Endothelial cell of umbilical vein (primary cell): ENCODE measurements around the gene PLEKHG3. TPM values are rescaled to one million over a fixed set of nuclear protein-coding genes. Genes with fewer than 3 reads are reported as not detected.

Source experiments
- BruUV-seq: library from RNA; stranded (reverse); fragments of 400-500 nt; replicated peaks from 2 replicates; lab custom pipeline; 2021; lab: Mats Ljungman, UMichigan
- CTCF ChIA-PET: fragments of 300-600, 350-600 bp; sonication (Branson Sonifier 250); formaldehyde crosslinking; loops from one replicate; lab custom pipeline; 2021; ENCODE audit warnings: antibody characterized with exemption, inconsistent platforms; lab: Charles Lee
- POLR2A ChIA-PET: fragments of 300-600, 350-600 bp; sonication (Branson Sonifier 250); formaldehyde crosslinking; loops from one replicate; lab custom pipeline; 2021; ENCODE audit warnings: antibody characterized with exemption, inconsistent platforms; lab: Charles Lee
- DNase-seq: peaks from one replicate; pipeline ENCODE4 v3.0.0-alpha.2; 2011; ENCODE audit warnings: low read depth, low spot score
- FAIRE-seq: peaks from 2 replicates; lab custom pipeline; 2011; peaks lifted over from hg19 to GRCh38; lab: Jason Lieb, UNC
- H2AFZ ChIP-seq: 2 replicates; pipeline ENCODE4 v1.6.0; 2012; ENCODE audit warnings: low read depth, low read length, control low read depth, inconsistent platforms
- H3K27ac ChIP-seq: 2 replicates; pipeline ENCODE4 v1.5.1; 2011; ENCODE audit warnings: low read depth, mild to moderate bottlenecking, control low read depth, low read length, moderate library complexity; ENCODE audit not compliant: insufficient read depth
- H3K27me3 ChIP-seq, 2 experiments: 2 replicates each; pipeline versions ENCODE4 v1.6.0 to v1.6.1; 2011; ENCODE audit warnings: low read length in 2 of 2, mixed read lengths in 1 of 2; ENCODE audit not compliant: control insufficient read depth in 2 of 2, insufficient read depth in 2 of 2
- H3K36me3 ChIP-seq, 2 experiments: 2 replicates in 1 of 2; 3 replicates in 1 of 2; pipeline ENCODE4 v1.5.1; 2011; ENCODE audit warnings: low read length in 2 of 2, mild to moderate bottlenecking in 1 of 2, moderate library complexity in 1 of 2; ENCODE audit not compliant: control insufficient read depth in 2 of 2, insufficient read depth in 2 of 2; ENCODE audit errors: extremely low read depth in 1 of 2
- H3K4me1 ChIP-seq: 3 replicates; pipeline ENCODE4 v1.5.1; 2011; ENCODE audit warnings: mild to moderate bottlenecking, low read length; ENCODE audit not compliant: control insufficient read depth, insufficient read depth; ENCODE audit errors: extremely low read depth
- H3K4me2 ChIP-seq: 2 replicates; pipeline ENCODE4 v1.6.1; 2011; ENCODE audit warnings: low read length, control low read depth, mixed read lengths; ENCODE audit not compliant: insufficient read depth
- H3K4me3 ChIP-seq, 3 experiments: fragments of 200-600 bp in 1 of 3; sonication (generic), shearing (Covaris generic) in 1 of 3; replicated peaks in 1 of 3; 2 replicates each; pipeline ENCODE4 v1.5.1; 2011 to 2016; ENCODE audit warnings: control low read depth in 3 of 3, low read length in 3 of 3, mild to moderate bottlenecking in 2 of 3, inconsistent platforms in 1 of 3, low read depth in 1 of 3, moderate library complexity in 1 of 3; ENCODE audit not compliant: insufficient read depth in 1 of 3
- H3K79me2 ChIP-seq: 2 replicates; pipeline ENCODE4 v1.6.0; 2012; ENCODE audit warnings: low read length, inconsistent platforms; ENCODE audit not compliant: control insufficient read depth, insufficient read depth
- H3K9ac ChIP-seq: replicated peaks from 2 replicates; pipeline ENCODE3; 2011; ENCODE audit warnings: low read length, control low read depth; ENCODE audit not compliant: insufficient read depth; ENCODE audit errors: extremely low read depth
- H3K9me1 ChIP-seq: replicated peaks from 3 replicates; pipeline ENCODE4 v1.6.0; 2011; ENCODE audit warnings: mild to moderate bottlenecking, low read length; ENCODE audit not compliant: control insufficient read depth, insufficient read depth; ENCODE audit errors: extremely low read depth
- H3K9me3 ChIP-seq: replicated peaks from 2 replicates; pipeline ENCODE4 v1.5.1; 2012; ENCODE audit warnings: low read length, inconsistent platforms; ENCODE audit not compliant: control insufficient read depth, insufficient read depth
- H4K20me1 ChIP-seq: replicated peaks from 2 replicates; pipeline ENCODE3; 2011; ENCODE audit warnings: mild to moderate bottlenecking, low read length; ENCODE audit not compliant: control insufficient read depth, insufficient read depth; ENCODE audit errors: extremely low read depth
- CTCF ChIP-seq, 2 donors: IDR thresholded peaks; 1 replicate in 1 of 2; 2 replicates in 1 of 2; pipeline ENCODE4 v1.5.1; 2011; ENCODE audit warnings: low read length in 2 of 2, mild to moderate bottlenecking in 2 of 2, moderate library complexity in 2 of 2, control low read depth in 1 of 2, inconsistent platforms in 1 of 2, low read depth in 1 of 2; ENCODE audit not compliant: insufficient read depth in 1 of 2; ENCODE audit errors: extremely low read depth in 1 of 2
- EZH2 ChIP-seq: IDR thresholded peaks from 2 replicates; pipeline ENCODE4 v1.6.1; 2012; ENCODE audit warnings: borderline replicate concordance, low read depth, mild to moderate bottlenecking, moderate library complexity, low read length, inconsistent platforms; ENCODE audit not compliant: severe bottlenecking
- FOS ChIP-seq: IDR thresholded peaks from 2 replicates; pipeline ENCODE4 v1.6.1; 2011; ENCODE audit warnings: mild to moderate bottlenecking, low read length, moderate library complexity, borderline replicate concordance; ENCODE audit not compliant: insufficient read depth
- GATA2 ChIP-seq: IDR thresholded peaks from 2 replicates; pipeline ENCODE4 v1.7.0; 2011; ENCODE audit warnings: low read depth, mild to moderate bottlenecking, moderate library complexity, mixed read lengths, low read length; ENCODE audit not compliant: insufficient read length, insufficient read depth
- JUN ChIP-seq: IDR thresholded peaks from 2 replicates; pipeline ENCODE4 v1.6.1; 2011; ENCODE audit warnings: borderline replicate concordance, low read depth; ENCODE audit not compliant: insufficient read length, insufficient read depth
- MAX ChIP-seq: IDR thresholded peaks from 2 replicates; pipeline ENCODE4 v1.6.1; 2011; ENCODE audit not compliant: insufficient read depth, insufficient read length
- MYC ChIP-seq: IDR thresholded peaks from one replicate; pipeline ENCODE4 v1.6.1; 2011; ENCODE audit warnings: mild to moderate bottlenecking, low read depth, low read length
- POLR2A ChIP-seq: IDR thresholded peaks from 2 replicates; pipeline ENCODE4 v1.6.1; 2012; ENCODE audit warnings: low read depth, mild to moderate bottlenecking, control low read depth, low read length
- POLR2AphosphoS5 ChIP-seq: IDR thresholded peaks from 2 replicates; pipeline ENCODE4 v1.6.1; 2012; ENCODE audit warnings: low read depth, mild to moderate bottlenecking, control low read depth, low read length, moderate library complexity; ENCODE audit not compliant: insufficient read depth
- dilution Hi-C: fragments of 300-500 bp; cut with MboI; formaldehyde crosslinking; loops from one replicate; pipeline ENCODE4 v1.15.0; 2019; ENCODE audit warnings: low sequenced_read_pairs; ENCODE audit not compliant: extremely low pct_ligation_motif_present
- intact Hi-C: fragments of 100-400 bp; cut with micrococcal nuclease; formaldehyde crosslinking; loops from one replicate; pipeline ENCODE4 v1.10.0; 2022
- polyA plus RNA-seq, 4 experiments: library from polyadenylated mRNA; depleted of rRNA in 3 of 4; stranded (reverse) in 3 of 4; unstranded in 1 of 4; fragments of >200 nt; gene quantifications; 2 replicates each; pipeline versions ENCODE4 v1.2.1 to v1.2.3, GENCODE V29; 2011 to 2012; ENCODE audit warnings: missing spikeins in 1 of 4
- total RNA-seq: library from RNA; stranded (reverse); gene quantifications from 2 replicates; pipeline ENCODE4 v1.2.3, GENCODE V29; 2021

The PLEKHG3 gene
- total and polyA plus RNA-seq, 2 donors (not counting 3 experiments of a cell fraction or from before 2014, with no cell fraction given) = 6.6 to 8.0 TPM

GRCh38 chr14:64745511-64746091 is 41.4 kb downstream of the PLEKHG3 start:
- Histone ChIP-seq H3K4me1 (peaks cover 6% of the 10 kb centered on the region), H3K9me1 (no peaks in the 10 kb centered on the region), H3K79me2 (no peaks in the 10 kb centered on the region), H3K4me2 (no peak overlapping the region), H2AFZ (no peak overlapping the region), H4K20me1 (no peaks in the 10 kb centered on the region), H3K9ac (no peak overlapping the region), H3K4me3 (no peak overlapping the region), H3K27me3 (no peaks in the 10 kb centered on the region), H3K9me3 (no peaks in the 10 kb centered on the region), H3K27ac (no peak overlapping the region), H3K36me3 (peaks cover 0 to 4% of the 10 kb centered on the region in 2 experiments)
- TF ChIP-seq MYC (no peak), POLR2AphosphoS5 (no peak), GATA2 (no peak), FOS (no peak), CTCF (IDR thresholded peaks at IDR 0.05; ENCODE audit: extremely low read depth in 1 of 2, insufficient read depth in 1 of 2, low read depth in 1 of 2, low read length in 2 of 2) (no peak), JUN (no peak), MAX (no peak), POLR2A (no peak), EZH2 (no peak)
- no TSS peak for BruUV-seq
- intact Hi-C loops (no loop called here), dilution Hi-C loops (no loop called here)
- POLR2A ChIA-PET = no interaction called here
- DNase-seq = no peak
- no peak for FAIRE-seq
- CTCF ChIA-PET = interaction anchor here (1.9 to 2.2 kb wide), 2 partner anchors 16 to 19 kb away, joined by 8 to 11 read pairs; no protein-coding TSS in a partner anchor
